TTC549 (cell line): ENCODE measurements around the gene MRNIP.

ENCODE experiments used
- FAIRE-seq: peaks from 2 replicates; lab custom pipeline; 2012; peaks lifted over from hg19 to GRCh38; lab: Jason Lieb, UNC

MRNIP gene

GRCh38 chr5:179887802-179888201 lies 29.2 kb upstream of the MRNIP start:
- FAIRE-seq: no peak

GRCh38 chr5:179887095-179887494 lies 28.5 kb upstream of the MRNIP start:
- FAIRE-seq: no peak

GRCh38 chr5:179886190-179886911 lies 27.7 kb upstream of the MRNIP start:
- no peak for FAIRE-seq

- FAIRE-seq: no peak
Observed at GRCh38 chr5:179885491-179886090, 27.0 kb upstream of the MRNIP start.

GRCh38 chr5:179883163-179883562 lies 24.5 kb upstream of the MRNIP start:
- FAIRE-seq: no peak

- no peak for FAIRE-seq
Observed at GRCh38 chr5:179882338-179882737, 23.7 kb upstream of the MRNIP start.

GRCh38 chr5:179880848-179881590 lies 22.4 kb upstream of the MRNIP start:
- no peak for FAIRE-seq

GRCh38 chr5:179880066-179880650 lies 21.5 kb upstream of the MRNIP start:
- FAIRE-seq: no peak

GRCh38 chr5:179879690-179880010 lies 21.0 kb upstream of the MRNIP start:
- no peak for FAIRE-seq

- no peak for FAIRE-seq
Observed at GRCh38 chr5:179879003-179879689, 20.5 kb upstream of the MRNIP start.

- FAIRE-seq: no peak
Observed at GRCh38 chr5:179878222-179879002, 19.8 kb upstream of the MRNIP start.

GRCh38 chr5:179876610-179876952 lies 18.0 kb upstream of the MRNIP start:
- FAIRE-seq: no peak

GRCh38 chr5:179875741-179876609 lies 17.4 kb upstream of the MRNIP start:
- no peak for FAIRE-seq

- no peak for FAIRE-seq
Observed at GRCh38 chr5:179874536-179875292, 16.1 kb upstream of the MRNIP start.

- no peak for FAIRE-seq
Observed at GRCh38 chr5:179874136-179874535, 15.5 kb upstream of the MRNIP start.

GRCh38 chr5:179873588-179874110 lies 15.0 kb upstream of the MRNIP start:
- FAIRE-seq: no peak

GRCh38 chr5:179872828-179873575 lies 14.4 kb upstream of the MRNIP start:
- no peak for FAIRE-seq

GRCh38 chr5:179872055-179872827 lies 13.6 kb upstream of the MRNIP start:
- no peak for FAIRE-seq
